ENCODE results near the gene PACSIN2. TPM values are rescaled to one million over a fixed set of nuclear protein-coding genes. Genes with fewer than 3 reads are reported as not detected.

PACSIN2 gene
- total and polyA plus RNA-seq, 2 experiments from 2014 or later = 23.5 to 57.3 TPM

DNA sequence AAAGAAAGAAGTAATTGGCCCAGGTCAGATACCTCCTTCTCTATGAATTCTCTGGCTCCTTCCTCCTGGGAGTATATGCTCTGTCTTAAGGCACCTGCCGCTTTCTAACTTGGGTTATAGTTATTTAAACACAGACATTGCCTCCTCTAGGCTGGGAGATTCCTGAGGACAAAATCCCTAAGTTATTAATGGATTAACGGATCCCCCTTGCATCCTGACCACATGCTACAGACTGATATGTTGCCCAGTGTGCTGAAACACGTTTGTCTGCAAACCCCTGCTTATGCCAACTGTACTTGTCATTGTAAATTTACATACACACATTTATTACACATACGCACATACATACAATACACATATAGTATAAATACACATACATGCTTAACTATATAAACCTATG, 35.3 kb downstream of the PACSIN2 start (continued):
- TF ChIP-seq, protein P1, sequence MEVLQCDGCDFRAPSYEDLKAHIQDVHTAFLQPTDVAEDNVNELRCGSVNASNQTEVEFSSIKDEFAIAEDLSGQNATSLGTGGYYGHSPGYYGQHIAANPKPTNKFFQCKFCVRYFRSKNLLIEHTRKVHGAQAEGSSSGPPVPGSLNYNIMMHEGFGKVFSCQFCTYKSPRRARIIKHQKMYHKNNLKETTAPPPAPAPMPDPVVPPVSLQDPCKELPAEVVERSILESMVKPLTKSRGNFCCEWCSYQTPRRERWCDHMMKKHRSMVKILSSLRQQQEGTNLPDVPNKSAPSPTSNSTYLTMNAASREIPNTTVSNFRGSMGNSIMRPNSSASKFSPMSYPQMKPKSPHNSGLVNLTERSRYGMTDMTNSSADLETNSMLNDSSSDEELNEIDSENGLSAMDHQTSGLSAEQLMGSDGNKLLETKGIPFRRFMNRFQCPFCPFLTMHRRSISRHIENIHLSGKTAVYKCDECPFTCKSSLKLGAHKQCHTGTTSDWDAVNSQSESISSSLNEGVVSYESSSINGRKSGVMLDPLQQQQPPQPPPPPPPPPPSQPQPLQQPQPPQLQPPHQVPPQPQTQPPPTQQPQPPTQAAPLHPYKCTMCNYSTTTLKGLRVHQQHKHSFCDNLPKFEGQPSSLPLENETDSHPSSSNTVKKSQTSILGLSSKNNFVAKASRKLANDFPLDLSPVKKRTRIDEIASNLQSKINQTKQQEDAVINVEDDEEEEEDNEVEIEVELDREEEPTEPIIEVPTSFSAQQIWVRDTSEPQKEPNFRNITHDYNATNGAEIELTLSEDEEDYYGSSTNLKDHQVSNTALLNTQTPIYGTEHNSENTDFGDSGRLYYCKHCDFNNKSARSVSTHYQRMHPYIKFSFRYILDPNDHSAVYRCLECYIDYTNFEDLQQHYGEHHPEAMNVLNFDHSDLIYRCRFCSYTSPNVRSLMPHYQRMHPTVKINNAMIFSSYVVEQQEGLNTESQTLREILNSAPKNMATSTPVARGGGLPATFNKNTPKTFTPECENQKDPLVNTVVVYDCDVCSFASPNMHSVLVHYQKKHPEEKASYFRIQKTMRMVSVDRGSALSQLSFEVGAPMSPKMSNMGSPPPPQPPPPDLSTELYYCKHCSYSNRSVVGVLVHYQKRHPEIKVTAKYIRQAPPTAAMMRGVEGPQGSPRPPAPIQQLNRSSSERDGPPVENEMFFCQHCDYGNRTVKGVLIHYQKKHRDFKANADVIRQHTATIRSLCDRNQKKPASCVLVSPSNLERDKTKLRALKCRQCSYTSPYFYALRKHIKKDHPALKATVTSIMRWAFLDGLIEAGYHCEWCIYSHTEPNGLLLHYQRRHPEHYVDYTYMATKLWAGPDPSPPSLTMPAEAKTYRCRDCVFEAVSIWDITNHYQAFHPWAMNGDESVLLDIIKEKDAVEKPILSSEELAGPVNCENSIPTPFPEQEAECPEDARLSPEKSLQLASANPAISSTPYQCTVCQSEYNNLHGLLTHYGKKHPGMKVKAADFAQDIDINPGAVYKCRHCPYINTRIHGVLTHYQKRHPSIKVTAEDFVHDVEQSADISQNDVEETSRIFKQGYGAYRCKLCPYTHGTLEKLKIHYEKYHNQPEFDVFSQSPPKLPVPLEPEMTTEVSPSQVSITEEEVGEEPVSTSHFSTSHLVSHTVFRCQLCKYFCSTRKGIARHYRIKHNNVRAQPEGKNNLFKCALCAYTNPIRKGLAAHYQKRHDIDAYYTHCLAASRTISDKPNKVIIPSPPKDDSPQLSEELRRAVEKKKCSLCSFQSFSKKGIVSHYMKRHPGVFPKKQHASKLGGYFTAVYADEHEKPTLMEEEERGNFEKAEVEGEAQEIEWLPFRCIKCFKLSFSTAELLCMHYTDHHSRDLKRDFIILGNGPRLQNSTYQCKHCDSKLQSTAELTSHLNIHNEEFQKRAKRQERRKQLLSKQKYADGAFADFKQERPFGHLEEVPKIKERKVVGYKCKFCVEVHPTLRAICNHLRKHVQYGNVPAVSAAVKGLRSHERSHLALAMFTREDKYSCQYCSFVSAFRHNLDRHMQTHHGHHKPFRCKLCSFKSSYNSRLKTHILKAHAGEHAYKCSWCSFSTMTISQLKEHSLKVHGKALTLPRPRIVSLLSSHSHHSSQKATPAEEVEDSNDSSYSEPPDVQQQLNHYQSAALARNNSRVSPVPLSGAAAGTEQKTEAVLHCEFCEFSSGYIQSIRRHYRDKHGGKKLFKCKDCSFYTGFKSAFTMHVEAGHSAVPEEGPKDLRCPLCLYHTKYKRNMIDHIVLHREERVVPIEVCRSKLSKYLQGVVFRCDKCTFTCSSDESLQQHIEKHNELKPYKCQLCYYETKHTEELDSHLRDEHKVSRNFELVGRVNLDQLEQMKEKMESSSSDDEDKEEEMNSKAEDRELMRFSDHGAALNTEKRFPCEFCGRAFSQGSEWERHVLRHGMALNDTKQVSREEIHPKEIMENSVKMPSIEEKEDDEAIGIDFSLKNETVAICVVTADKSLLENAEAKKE (CRISPR knock-in tag; IDR thresholded peaks at IDR 0.05) = no peak
- TF ChIP-seq EZH2phosphoT487 (IDR thresholded peaks at IDR 0.05; ENCODE audit: unreplicated experiment) (no peak), NANOG (IDR thresholded peaks at IDR 0.05; ENCODE audit: borderline replicate concordance) (no peak), ZNF114 (CRISPR knock-in tag; IDR thresholded peaks at IDR 0.05) (no peak), ZNF331 (CRISPR knock-in tag; IDR thresholded peaks at IDR 0.05; ENCODE audit: low read depth) (no peak), JUNB (IDR thresholded peaks at IDR 0.05; ENCODE audit: unreplicated experiment) (no peak)
- TF ChIP-seq, protein P2, sequence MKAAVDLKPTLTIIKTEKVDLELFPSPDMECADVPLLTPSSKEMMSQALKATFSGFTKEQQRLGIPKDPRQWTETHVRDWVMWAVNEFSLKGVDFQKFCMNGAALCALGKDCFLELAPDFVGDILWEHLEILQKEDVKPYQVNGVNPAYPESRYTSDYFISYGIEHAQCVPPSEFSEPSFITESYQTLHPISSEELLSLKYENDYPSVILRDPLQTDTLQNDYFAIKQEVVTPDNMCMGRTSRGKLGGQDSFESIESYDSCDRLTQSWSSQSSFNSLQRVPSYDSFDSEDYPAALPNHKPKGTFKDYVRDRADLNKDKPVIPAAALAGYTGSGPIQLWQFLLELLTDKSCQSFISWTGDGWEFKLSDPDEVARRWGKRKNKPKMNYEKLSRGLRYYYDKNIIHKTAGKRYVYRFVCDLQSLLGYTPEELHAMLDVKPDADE (IDR thresholded peaks at IDR 0.05) = no peak
- TF ChIP-seq, protein P3, sequence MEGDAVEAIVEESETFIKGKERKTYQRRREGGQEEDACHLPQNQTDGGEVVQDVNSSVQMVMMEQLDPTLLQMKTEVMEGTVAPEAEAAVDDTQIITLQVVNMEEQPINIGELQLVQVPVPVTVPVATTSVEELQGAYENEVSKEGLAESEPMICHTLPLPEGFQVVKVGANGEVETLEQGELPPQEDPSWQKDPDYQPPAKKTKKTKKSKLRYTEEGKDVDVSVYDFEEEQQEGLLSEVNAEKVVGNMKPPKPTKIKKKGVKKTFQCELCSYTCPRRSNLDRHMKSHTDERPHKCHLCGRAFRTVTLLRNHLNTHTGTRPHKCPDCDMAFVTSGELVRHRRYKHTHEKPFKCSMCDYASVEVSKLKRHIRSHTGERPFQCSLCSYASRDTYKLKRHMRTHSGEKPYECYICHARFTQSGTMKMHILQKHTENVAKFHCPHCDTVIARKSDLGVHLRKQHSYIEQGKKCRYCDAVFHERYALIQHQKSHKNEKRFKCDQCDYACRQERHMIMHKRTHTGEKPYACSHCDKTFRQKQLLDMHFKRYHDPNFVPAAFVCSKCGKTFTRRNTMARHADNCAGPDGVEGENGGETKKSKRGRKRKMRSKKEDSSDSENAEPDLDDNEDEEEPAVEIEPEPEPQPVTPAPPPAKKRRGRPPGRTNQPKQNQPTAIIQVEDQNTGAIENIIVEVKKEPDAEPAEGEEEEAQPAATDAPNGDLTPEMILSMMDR (conservative IDR thresholded peaks at IDR 0.05; ENCODE audit: low read depth in 2 of 2) = no peak

All from GM23338 (cell line).